ENCODE data around the gene OR56B1.
A peak's percentile ranks its signal among the peaks of the same experiment; 100 is the strongest.
"Not testable (repeated sequence)": the region's sequence is repeated elsewhere in the genome, so short reads cannot be mapped to it uniquely, and the experiment has no call there.

OR56B1 gene, protein sequence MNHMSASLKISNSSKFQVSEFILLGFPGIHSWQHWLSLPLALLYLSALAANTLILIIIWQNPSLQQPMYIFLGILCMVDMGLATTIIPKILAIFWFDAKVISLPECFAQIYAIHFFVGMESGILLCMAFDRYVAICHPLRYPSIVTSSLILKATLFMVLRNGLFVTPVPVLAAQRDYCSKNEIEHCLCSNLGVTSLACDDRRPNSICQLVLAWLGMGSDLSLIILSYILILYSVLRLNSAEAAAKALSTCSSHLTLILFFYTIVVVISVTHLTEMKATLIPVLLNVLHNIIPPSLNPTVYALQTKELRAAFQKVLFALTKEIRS

DNA sequence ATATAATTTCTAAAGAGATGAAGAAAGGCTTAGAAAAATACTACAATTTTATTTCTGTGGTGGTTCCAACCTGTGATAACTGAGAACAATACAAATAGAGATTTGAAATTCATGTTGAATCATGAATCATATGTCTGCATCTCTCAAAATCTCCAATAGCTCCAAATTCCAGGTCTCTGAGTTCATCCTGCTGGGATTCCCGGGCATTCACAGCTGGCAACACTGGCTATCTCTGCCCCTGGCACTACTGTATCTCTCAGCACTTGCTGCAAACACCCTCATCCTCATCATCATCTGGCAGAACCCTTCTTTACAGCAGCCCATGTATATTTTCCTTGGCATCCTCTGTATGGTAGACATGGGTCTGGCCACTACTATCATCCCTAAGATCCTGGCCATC lies at the start of gene OR56B1:
OR56B1 (plus strand) TSS at position 53 of the 400 bp plus-strand sequence; CDS start at position 122, 69 bp downstream.
- DNase-seq (ENCODE audit: low spot score), result no peak

DNA sequence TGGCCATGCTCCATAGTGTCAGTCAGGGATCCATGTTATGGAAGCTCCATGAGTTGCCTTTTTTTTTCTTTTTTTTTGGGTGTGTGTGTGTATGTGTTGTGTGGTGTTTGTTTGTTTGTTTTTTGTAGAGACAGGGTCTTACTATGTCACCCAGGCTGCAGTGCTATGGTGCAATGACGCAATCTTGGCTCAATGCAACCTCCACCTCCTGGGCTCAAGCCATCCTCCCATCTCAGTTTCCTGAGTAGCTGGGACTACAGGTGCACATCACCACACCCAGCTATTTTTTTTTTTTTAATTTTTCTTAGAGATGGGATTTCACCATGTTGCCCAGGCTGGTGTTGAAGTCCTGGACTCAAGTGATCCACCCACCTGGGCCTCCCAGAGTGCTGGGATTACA lies 47.8 kb upstream of the OR56B1 start:
- no peak for DNase-seq (ENCODE audit: low spot score)

DNA sequence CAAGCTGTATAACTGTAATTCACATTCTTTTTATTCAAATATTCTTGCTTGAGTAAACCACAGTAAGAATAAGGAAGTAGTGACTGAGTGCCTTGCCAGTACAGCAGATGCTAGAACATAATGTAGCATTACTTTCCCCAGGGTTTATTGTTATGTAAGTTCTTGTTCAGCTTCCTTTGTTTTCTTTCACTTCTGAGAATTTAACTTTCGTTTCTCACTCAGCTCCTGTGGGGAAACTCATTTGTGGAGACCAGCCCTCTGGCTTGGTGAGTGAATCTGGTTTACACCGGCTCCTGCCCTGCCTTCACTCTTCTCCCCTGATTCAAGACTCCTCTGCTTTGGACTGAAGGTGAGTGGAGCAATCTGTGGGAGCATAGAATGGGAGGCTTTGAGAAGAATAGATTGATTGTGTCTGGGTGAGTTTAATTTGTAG lies 46.7 kb upstream of the OR56B1 start, which contains the start of gene TRIM22:
TRIM22 (plus strand) TSS at position 240 of the 433 bp plus-strand sequence. CDS start 6,443 bp downstream, outside the sequence.
- peak; percentile 81 for DNase-seq (ENCODE audit: low spot score)

DNA sequence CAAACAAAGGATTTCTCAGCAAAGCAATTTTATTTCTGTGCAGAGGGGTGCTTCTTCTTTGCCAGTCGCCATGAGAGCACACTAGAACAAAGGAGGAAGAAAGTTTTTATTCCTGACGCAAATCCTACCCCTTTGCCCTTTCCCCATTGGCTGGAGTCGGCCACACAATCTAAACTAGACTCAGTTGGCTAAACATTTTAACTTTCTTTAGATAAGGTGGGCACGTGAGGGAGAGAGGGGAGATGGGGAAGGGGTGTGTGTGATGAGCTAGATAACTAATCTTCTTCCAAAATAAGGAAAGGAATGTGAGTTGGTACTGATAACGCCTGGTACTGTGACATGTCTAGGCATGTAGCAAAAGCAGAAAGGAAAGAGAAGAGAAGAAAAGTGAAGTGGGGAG lies 46.0 kb upstream of the OR56B1 start:
- DNase-seq (ENCODE audit: low spot score), result no peak

DNA sequence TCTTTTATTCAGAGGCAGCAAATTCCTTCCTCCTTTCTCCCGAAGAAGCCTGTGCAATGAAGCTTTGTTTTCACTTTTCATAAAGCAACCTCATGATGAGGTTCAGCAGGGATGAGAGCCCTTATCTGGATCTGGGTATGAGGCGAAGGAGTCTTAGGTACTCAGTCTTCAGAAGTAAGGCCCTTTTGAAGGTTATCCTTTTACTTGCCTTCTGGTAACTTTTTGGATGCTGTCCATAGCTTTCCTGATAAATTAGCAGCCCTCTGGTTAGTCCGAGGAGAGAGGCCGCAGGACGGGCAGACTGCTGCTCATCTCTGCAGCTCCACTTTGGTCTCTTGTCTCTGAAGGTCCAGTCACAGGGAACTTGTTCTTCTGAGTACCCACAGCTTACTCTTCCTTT lies 45.5 kb upstream of the OR56B1 start:
- no peak for DNase-seq (ENCODE audit: low spot score)

DNA sequence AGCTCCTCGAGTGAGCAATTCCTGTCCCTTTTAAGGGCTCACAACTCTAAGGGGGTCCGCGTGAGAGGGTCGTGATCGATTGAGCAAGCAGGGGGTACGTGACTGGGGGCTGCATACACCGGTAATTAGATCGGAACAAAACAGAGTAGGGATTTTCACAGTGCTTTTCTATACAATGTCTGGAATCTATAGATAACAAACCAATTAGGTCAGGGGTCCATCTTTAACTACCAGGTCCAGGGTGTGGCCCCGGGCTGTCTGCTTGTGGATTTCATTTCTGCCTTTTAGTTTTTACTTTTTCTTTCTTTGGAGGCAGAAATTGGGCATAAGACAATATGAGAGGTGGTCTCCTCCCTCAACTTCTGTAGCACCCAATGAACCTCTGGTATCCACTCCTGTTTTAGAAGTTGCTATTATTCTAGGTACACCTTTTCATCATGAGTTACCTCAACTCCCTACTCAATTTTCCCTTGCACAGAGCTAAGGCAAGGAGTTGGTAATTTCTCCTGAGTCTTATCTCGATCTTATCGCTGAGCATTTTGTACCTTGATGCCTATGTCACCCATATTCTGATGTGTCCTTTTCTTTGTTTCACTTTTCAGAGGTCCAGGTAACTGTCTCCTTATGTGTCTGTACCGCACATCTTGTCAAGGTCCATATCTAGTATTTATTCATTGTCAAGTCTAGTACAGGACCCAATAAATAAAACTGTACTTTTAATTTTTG lies 44.8 kb upstream of the OR56B1 start:
- not testable (repeated sequence) for DNase-seq (ENCODE audit: low spot score)

DNA sequence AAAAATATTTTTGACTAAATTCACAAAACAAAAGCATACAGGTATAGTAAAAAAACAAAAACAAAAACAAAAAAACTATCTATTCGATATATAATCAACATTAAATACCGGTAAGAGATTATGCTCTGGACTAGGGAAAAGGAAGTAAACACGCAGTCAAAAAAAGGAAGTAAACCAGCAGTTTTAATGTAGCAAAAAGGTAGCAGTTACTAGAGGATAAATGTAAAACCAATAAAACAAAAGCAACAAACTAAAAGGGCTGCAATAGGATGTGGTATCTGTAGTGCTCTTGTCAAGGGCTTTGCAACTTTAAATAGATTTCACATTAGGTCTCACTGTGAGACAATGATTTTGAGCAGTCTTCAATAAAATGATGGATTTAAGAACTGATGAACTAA lies 44.3 kb upstream of the OR56B1 start:
- no peak for DNase-seq (ENCODE audit: low spot score)

DNA sequence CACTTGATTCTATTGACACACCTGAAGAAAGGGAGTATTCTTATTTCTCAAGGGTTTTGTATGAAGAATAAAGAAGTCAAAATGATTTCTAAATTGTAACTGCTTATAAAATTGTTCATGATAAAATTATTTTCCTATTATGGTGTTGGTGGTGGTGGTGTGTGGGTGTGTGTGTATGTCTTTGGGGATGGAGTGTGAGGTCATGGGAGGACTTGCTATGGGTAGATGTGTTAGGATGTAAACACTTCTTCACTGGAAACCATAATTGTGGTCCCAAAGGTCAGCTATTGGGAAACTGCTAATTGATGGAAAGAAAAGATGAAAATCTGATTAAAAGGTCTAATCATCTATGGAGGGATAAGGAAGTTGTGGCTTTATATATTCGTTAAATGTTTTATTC lies 41.6 kb upstream of the OR56B1 start:
- DNase-seq (ENCODE audit: low spot score), result no peak

DNA sequence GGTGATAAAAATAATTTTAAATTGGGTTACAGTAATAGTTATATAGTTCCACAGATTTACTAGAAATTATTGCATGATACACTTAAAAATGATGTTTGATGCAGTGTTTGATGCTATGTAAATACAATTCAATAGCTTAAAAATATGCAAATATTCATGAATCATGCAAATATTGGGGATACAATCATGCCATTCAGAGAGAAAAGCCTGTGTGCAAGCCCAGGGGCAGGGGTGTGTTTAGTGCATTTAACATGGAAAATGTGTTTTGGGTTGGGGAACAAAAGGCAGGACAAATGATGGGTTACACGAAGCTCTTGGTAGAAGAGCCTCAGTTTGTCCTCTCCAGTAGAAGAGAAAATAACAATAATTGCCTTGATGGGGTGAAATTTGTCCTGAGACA lies 40.7 kb upstream of the OR56B1 start:
- DNase-seq (ENCODE audit: low spot score), result no peak

DNA sequence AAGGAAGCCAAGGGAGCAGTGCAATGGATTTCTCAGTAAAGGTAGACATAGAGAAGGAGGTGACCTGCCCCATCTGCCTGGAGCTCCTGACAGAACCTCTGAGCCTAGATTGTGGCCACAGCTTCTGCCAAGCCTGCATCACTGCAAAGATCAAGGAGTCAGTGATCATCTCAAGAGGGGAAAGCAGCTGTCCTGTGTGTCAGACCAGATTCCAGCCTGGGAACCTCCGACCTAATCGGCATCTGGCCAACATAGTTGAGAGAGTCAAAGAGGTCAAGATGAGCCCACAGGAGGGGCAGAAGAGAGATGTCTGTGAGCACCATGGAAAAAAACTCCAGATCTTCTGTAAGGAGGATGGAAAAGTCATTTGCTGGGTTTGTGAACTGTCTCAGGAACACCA lies 40.0 kb upstream of the OR56B1 start:
- no peak for DNase-seq (ENCODE audit: low spot score)

DNA sequence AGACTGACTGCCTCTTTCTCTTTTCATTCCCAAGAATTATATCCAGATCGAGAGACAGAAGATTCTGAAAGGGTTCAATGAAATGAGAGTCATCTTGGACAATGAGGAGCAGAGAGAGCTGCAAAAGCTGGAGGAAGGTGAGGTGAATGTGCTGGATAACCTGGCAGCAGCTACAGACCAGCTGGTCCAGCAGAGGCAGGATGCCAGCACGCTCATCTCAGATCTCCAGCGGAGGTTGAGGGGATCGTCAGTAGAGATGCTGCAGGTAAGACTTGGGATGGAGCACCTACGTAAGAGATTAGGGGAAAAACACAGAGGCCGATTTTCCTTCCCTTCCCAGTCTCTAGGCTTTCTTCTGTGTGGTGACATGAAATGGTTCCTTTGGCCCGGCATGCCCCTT lies 38.0 kb upstream of the OR56B1 start:
- DNase-seq (ENCODE audit: low spot score), result no peak

DNA sequence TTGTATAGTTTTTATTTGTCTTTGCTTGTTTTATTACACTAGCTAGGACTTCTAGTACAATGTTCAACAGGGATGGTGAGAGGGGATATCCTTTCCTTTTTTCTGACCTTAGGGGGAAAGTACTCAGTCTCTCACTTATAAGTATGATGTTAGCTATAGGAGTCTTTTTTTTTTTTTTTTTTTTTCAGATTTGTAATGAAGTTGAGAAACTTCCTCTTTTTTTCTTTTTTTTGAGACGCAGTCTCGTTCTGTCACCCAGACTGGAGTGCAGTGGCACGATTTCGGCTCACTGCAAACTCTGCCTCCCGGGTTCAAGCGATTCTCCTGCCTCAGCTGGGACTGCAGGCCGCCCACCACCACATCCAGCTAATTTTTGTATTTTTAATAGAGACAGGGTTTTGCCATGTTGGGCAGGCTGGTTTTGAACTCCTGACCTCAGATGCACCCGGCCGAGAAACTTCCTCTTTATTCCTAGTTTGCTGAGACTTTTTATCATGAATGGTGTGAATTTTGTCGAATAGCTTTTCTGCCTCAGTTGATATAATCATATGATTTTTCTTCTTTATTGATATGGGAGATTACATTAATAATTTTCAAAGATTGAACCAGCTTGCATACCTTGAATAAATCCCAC lies 35.7 kb upstream of the OR56B1 start:
- no peak for DNase-seq (ENCODE audit: low spot score)

DNA sequence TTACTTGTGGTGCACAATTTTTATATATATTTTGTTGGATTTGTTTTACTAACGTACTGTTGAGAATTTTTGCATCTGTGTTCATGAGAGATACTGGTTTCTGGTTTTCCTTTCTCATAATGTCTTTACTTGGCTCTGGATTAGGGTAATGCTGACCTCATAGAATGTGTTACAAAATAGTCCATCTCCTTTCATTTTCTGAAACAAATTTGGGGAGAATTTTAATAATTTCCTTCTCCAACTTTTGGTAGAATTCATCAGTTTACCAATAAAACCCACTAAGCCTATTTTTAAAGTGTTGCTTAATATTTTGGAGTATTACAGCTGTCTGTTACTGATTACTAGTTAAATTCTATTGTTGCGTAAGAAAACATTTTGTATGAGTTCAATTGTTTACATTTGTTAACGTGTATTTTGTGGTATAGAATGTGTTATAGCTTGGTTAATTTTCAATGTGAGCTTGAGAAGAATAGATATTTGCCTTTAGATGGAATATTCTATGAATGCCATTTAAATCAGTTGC lies 35.1 kb upstream of the OR56B1 start:
- DNase-seq (ENCODE audit: low spot score), result no peak

DNA sequence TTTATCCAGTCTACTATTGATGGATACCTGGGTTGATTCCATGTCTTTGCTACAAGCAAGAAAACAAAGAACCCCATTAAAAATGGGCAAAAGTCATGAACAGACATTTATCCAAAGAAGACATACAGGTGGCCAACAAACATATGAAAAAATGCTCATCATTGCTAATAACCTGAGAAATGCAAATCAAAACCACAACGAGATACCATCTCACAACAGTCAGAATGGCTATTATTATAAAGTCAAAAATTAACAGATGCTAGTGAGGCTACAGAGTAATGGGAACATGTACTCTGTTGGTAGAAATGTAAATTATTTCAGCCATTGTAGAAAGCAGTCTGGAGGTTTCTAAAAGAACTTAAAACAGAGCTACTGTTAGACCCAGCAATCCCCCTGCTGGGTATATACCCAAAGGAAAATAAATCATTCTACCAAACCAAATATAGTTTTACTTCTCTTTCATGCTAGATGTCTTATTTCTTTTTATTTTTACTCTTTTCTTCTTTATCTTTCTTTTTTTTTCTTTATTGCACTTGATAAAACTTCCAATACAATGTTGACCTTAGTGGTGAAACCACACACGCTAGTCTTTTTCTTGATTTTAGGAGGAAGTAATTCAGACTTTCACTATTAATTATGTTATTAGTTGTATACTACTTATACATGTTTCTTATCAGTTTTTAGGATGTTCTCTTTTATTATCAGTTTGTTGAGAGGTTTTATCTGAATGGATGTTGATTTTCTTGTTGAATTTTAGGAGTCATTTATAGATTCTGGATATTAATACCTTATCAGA lies 32.3 kb upstream of the OR56B1 start:
- no peak for DNase-seq (ENCODE audit: low spot score)

DNA sequence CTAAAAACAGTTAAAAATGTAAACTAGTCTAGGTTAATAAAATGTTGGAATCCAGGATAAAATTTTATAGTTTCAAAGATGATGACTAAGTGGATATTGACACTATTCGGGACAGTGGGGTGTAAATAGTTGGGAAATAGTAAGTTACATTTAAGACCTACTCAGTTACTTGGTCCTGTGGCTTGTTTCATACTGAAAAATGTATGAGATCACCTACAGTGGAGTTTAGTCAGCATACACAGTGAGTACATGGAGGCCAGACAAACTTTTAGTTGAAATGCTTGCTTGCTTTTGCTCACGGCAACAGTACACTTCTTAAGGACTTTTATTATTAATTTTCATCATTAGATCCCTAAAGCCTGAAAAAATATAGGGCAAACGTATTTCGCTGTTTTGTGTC lies 30.6 kb upstream of the OR56B1 start:
- DNase-seq (ENCODE audit: low spot score), result no peak

DNA sequence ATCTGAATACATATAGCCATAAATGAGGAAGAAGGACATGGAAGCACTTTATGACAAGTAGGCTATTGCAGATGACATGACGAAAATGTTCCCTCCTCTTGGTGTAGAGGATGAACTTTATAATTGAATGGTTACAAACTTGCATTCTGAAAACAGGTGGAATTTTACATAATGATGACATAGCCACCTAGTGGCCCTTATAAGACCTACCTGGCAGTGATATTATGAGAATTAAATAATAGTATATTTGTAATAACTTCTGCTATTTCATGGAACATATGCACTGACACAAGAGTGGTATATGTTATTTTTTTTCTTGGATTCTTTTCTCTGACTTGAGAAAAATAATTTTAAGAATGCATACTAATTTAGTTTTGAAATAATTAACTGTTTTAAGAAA lies 23.7 kb upstream of the OR56B1 start:
- no peak for DNase-seq (ENCODE audit: low spot score)

DNA sequence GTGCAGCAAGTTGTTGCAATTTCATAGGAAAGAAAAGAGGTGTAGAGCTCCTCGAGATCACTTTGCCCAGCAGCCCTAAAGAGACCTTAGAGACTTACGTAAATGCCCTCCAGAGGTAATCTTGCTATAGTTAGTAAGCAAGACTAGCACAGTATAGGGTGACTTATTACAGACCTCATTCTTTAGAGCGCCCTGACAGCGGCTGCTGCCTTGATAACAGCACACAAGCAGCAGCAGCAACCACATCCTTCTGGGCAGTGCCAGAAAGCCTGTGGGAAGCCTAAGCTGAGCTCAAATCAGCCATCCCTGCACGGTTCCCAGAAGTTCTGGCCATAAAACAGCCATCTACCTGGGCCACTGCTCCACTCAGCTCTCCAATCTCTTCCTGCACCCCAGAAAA lies 22.6 kb upstream of the OR56B1 start:
- DNase-seq (ENCODE audit: low spot score), result no peak

DNA sequence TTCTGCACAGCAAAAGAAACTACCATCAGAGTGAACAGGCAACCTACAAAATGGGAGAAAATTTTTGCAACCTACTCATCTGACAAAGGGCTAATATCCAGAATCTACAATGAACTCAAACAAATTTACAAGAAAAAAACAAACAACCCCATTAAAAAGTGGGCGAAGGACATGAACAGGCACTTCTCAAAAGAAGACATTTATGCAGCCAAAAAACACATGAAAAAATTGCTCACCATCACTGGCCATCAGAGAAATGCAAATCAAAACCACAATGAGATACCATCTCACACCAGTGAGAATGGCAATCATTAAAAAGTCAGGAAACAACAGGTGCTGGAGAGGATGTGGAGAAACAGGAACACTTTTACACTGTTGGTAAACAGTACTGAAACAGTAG lies 19.7 kb upstream of the OR56B1 start:
- not testable (repeated sequence) for DNase-seq (ENCODE audit: low spot score)

DNA sequence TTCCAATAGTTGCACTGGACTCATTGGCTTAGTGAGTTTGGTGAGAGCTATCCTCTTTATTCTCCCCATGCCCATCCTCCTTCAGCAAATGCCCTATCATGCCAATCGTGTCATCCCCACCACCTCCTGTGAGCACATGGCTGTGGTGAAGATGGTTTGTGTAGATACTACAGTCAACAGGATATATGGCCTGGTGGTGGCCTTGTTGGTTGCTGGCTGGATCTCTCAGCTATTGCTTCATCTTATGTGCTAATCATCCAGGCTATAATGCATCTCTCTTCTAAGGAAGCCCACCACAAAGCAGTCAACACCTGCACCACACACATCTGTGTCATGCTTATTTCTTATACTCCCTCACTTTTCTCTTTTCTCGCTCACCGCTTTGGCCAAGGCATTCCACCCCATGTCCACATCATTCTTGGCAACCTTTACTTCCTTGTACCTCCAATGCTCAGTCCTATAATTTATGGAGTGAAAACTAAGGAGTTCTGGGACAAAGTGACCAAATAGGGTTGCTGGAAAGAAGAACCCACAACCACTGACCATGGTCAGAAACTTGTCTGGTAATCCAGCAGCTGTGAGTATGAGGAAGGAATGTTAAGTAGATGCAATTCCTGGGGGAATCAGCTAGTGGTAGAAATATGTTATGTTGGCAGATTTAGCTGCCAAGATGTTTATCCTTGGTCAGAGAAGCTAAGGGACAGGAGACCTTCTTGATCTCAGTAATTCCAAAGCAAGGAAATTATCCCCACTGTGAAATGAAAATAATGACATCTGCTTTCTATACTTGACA lies 16.3 kb upstream of the OR56B1 start:
- no peak for DNase-seq (ENCODE audit: low spot score)

DNA sequence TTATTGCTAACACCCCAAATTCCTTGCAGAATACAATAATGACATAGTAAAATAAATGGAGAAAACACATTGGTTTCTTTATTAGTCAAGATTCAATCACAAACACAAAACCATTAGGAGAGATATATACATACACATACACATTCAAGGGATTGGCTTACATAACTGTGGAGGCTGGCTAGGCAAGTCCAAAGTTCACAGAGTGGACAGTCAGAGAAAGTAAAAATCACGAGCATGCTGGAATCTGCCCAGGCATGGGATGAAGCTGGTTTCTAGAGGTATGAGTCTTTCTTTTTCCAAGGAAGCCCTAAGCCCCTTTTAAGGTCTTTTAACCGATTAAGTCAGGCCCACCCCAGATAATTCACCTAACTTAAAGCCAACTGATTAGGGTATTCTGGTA lies 13.6 kb upstream of the OR56B1 start:
- no peak for DNase-seq (ENCODE audit: low spot score)

DNA sequence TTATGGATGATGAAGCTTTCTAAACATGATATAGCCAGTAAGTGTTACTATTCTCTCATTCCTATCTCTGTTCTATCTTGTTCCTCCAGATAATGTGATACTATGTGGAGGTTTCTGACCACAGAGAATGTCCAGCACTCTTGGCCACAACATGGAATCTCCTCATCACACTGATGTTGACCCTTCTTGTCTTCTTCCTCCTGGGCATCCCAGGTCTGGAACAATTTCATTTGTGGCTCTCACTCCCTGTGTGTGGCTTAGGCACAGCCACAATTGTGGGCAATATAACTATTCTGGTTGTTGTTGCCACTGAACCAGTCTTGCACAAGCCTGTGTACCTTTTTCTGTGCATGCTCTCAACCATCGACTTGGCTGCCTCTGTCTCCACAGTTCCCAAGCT lies 9.9 kb upstream of the OR56B1 start:
- DNase-seq (ENCODE audit: low spot score), result no peak

Data from activated CD4-positive, alpha-beta T cell treated with anti-CD3 and anti-CD28 coated beads, Interleukin-2, Interleukin-4, amounts not matched to agents 100 ng/mL and 50 ng/mL, durations not matched to agents 16 hours and 8 hours (primary cell).